OCI-LY1 (cell line): ENCODE data around the gene GPRC5B.

Experiments used
- H2AFZ ChIP-seq: fragments of 200-600 bp; sonication (generic), shearing (Covaris generic); 2 replicates; pipeline ENCODE4 v1.6.0; 2014; ENCODE audit warnings: antibody characterized with exemption, mild to moderate bottlenecking, low read length
- H3F3A ChIP-seq: fragments of 200-600 bp; sonication (generic), shearing (Covaris generic); 2 replicates; pipeline ENCODE4 v1.6.0; 2014; ENCODE audit warnings: mild to moderate bottlenecking, antibody characterized with exemption, low read length, moderate library complexity; ENCODE audit not compliant: insufficient read depth
- H3K27ac ChIP-seq: fragments of 200-600 bp; sonication (generic); 2 replicates; pipeline ENCODE4 v1.5.1; 2014; ENCODE audit warnings: low read length, mixed run types, mild to moderate bottlenecking, low read depth; ENCODE audit not compliant: poor library complexity, severe bottlenecking
- H3K27me3 ChIP-seq: fragments of 200-600 bp; sonication (generic); 2 replicates; pipeline ENCODE4 v1.6.0; 2014; ENCODE audit warnings: antibody characterized with exemption, mild to moderate bottlenecking, low read length, moderate library complexity; ENCODE audit not compliant: insufficient read depth
- H3K36me3 ChIP-seq: fragments of 200-600 bp; sonication (generic); 2 replicates; pipeline ENCODE4 v1.6.1; 2014; ENCODE audit warnings: mild to moderate bottlenecking, antibody characterized with exemption, low read length, moderate library complexity, mixed read lengths; ENCODE audit not compliant: insufficient read depth
- H3K4me1 ChIP-seq: fragments of 200-600 bp; sonication (generic); 2 replicates; pipeline ENCODE4 v1.5.1; 2014; ENCODE audit warnings: mild to moderate bottlenecking, low read length, moderate library complexity; ENCODE audit not compliant: insufficient read depth, severe bottlenecking
- H3K4me2 ChIP-seq: fragments of 200-600 bp; sonication (generic), shearing (Covaris generic); 2 replicates; pipeline ENCODE4 v1.6.1; 2014; ENCODE audit warnings: low read length
- H3K4me3 ChIP-seq: fragments of 200-600 bp; sonication (generic); 2 replicates; pipeline ENCODE4 v1.5.1; 2014; ENCODE audit warnings: low read length, low read depth, mild to moderate bottlenecking, mixed read lengths; ENCODE audit not compliant: poor library complexity, severe bottlenecking
- H3K79me2 ChIP-seq: fragments of 200-600 bp; shearing (Covaris generic); 2 replicates; pipeline ENCODE4 v1.6.1; 2016; ENCODE audit warnings: mixed run types, low read length, mixed read lengths; ENCODE audit not compliant: insufficient read depth
- H3K9ac ChIP-seq: fragments of 200-600 bp; sonication (generic), shearing (Covaris generic); 2 replicates; pipeline ENCODE4 v1.6.1; 2014; ENCODE audit warnings: mild to moderate bottlenecking, low read length, mixed read lengths
- H3K9me2 ChIP-seq: fragments of 200-600 bp; sonication (generic), shearing (Covaris generic); 2 replicates; pipeline ENCODE4 v1.6.1; 2014; ENCODE audit warnings: low read depth, mild to moderate bottlenecking, low read length, mixed read lengths
- H3K9me3 ChIP-seq: fragments of 200-600 bp; shearing (Covaris generic); 2 replicates; pipeline ENCODE4 v1.6.1; 2014; ENCODE audit warnings: low read length, mixed read lengths
- H4K20me1 ChIP-seq: fragments of 200-600 bp; sonication (generic), shearing (Covaris generic); 2 replicates; pipeline ENCODE4 v1.6.0; 2016; ENCODE audit warnings: mild to moderate bottlenecking, low read length; ENCODE audit not compliant: insufficient read depth
- EZH2 ChIP-seq: fragments of 200-600 bp; sonication (generic), shearing (Covaris generic); IDR thresholded peaks from 2 replicates; pipeline ENCODE4 v1.8.0; 2017; ENCODE audit warnings: borderline replicate concordance, mixed run types, mild to moderate bottlenecking, antibody characterized with exemption, low read length, moderate library complexity, mixed read lengths
- TF ChIP-seq, protein P1 (sequence below): fragments of 200-600 bp; sonication (generic), shearing (Covaris generic); IDR thresholded peaks from 2 replicates; pipeline ENCODE4 v1.5.1; 2017; ENCODE audit warnings: mild to moderate bottlenecking, antibody characterized with exemption, low read length, moderate library complexity, mixed read lengths

Gene GPRC5B

DNA sequence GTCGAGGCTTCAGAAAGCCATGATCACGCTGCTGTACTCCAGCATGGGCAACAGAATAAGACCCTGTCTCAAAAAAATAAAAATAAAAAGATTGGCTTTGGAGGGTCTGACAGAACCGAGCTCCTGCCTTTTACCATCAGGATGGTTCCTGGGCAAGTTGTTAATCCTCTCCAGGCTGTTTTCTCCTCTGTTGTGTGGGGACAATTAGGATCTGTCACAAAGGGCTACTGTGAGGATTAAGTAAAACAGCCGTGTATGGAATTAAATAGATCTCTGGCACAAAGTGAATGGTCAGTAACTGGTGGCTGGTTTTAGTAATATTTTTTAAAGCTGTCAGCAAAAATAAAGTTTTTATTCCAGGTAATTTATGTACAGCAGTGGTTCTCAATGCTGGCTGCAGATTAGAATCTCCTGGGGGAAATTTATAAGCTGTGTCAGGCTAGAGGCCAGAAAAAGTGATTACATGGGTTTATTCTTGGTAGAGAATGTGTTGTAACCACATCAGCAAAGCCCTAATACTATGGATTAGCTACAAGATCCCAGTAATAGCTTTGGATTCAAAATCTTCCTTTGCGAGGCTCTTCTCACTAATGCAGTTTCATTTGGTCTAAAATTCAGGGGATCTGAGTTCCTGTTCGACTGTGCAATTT is 47.2 kb downstream of the GPRC5B start:
- Histone ChIP-seq H3K27me3 (no peaks in the 10 kb centered on the region), H3K4me2 (no peak overlapping the region), H3K9me2 (no peaks in the 10 kb centered on the region), H2AFZ (no peak overlapping the region), H3K4me3 (no peak overlapping the region), H3F3A (no peaks in the 10 kb centered on the region), H3K36me3 (no peaks in the 10 kb centered on the region), H3K4me1 (no peaks in the 10 kb centered on the region), H3K79me2 (no peaks in the 10 kb centered on the region), H4K20me1 (no peaks in the 10 kb centered on the region), H3K9ac (no peak overlapping the region), H3K27ac (no peak overlapping the region), H3K9me3 (no peaks in the 10 kb centered on the region)
- TF ChIP-seq, protein P1, sequence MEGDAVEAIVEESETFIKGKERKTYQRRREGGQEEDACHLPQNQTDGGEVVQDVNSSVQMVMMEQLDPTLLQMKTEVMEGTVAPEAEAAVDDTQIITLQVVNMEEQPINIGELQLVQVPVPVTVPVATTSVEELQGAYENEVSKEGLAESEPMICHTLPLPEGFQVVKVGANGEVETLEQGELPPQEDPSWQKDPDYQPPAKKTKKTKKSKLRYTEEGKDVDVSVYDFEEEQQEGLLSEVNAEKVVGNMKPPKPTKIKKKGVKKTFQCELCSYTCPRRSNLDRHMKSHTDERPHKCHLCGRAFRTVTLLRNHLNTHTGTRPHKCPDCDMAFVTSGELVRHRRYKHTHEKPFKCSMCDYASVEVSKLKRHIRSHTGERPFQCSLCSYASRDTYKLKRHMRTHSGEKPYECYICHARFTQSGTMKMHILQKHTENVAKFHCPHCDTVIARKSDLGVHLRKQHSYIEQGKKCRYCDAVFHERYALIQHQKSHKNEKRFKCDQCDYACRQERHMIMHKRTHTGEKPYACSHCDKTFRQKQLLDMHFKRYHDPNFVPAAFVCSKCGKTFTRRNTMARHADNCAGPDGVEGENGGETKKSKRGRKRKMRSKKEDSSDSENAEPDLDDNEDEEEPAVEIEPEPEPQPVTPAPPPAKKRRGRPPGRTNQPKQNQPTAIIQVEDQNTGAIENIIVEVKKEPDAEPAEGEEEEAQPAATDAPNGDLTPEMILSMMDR = no peak
- no peak for TF ChIP-seq EZH2

DNA sequence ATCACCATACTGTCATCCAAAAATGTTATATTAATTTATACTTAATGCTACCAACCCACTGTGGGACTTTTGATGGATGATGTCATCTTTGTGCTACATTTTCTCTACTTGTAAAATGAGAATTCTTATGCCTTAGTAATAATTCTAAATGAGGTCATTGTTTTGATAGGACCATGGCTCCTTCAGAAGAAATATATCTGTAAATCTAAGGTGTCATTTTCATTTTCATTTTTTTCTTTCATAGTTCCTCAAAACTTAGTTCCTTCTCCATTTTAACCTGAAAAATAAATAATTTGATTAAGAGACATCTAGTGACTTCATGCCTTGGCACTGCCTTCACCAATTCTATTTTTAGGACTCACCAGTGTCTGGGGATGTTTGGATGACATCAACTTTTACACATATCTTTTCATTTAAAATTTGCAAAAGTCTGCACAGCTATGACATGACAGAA is 48.7 kb downstream of the GPRC5B start:
- no peak overlapping the region for H3K27ac ChIP-seq
- H3K36me3 ChIP-seq = no peaks in the 10 kb centered on the region
- H3K4me3 ChIP-seq = no peak overlapping the region
- H3K9me2 ChIP-seq = no peaks in the 10 kb centered on the region
- no peaks in the 10 kb centered on the region for H3K4me1 ChIP-seq
- H3K9me3 ChIP-seq = no peaks in the 10 kb centered on the region
- H4K20me1 ChIP-seq = no peaks in the 10 kb centered on the region
- TF ChIP-seq, protein P1 = no peak
- no peak for TF ChIP-seq EZH2
- no peaks in the 10 kb centered on the region for H3K27me3 ChIP-seq
- H3K9ac ChIP-seq = no peak overlapping the region
- H3K79me2 ChIP-seq = no peaks in the 10 kb centered on the region
- no peak overlapping the region for H2AFZ ChIP-seq
- no peak overlapping the region for H3K4me2 ChIP-seq
- no peaks in the 10 kb centered on the region for H3F3A ChIP-seq

DNA sequence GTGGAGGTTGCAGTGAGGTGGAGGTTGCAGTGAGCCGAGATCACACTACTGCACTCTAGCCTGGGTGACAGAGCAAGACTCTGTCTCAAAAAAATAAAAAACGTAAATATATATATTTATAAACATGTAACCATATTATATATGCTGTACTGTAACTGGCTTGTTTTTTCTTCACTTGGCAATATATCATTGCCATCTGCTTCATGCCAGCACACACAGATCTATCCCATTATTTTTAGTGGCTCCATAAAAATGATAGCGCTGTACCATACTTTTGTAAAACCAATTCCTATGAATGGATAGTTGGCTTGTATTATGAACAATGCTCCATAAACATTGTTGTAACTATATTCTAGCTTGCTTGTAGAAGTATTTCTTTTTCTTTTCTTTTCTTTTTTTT is 49.5 kb downstream of the GPRC5B start:
- no peak overlapping the region for H3K9ac ChIP-seq

More for the DNA sequence above, 49.5 kb downstream of the GPRC5B start:
- no peaks in the 10 kb centered on the region for H4K20me1 ChIP-seq
- H3K27ac ChIP-seq = no peak overlapping the region
- no peaks in the 10 kb centered on the region for H3K27me3 ChIP-seq
- H3F3A ChIP-seq = no peaks in the 10 kb centered on the region
- no peak overlapping the region for H2AFZ ChIP-seq
- no peaks in the 10 kb centered on the region for H3K36me3 ChIP-seq
- TF ChIP-seq, protein P1 = no peak
- TF ChIP-seq EZH2 = no peak
- H3K4me2 ChIP-seq = no peak overlapping the region
- no peaks in the 10 kb centered on the region for H3K9me2 ChIP-seq
- H3K79me2 ChIP-seq = no peaks in the 10 kb centered on the region
- no peak overlapping the region for H3K4me3 ChIP-seq
- H3K4me1 ChIP-seq = no peaks in the 10 kb centered on the region
- no peaks in the 10 kb centered on the region for H3K9me3 ChIP-seq
